Adrenal gland (tissue), 5 donors: ENCODE measurements around the gene PFN1.

Experiments used
- POLR2A ChIP-seq, 2 donors: fragments of 450-650 bp; IDR thresholded peaks; one replicate each; pipeline ENCODE4 v1.6.1; 2017; ENCODE audit warnings: antibody characterized with exemption in 2 of 2, mild to moderate bottlenecking in 2 of 2, moderate library complexity in 1 of 2
- TF ChIP-seq, protein P1 (sequence below), 6 experiments: fragments of 450-650 bp in 4 of 6; fragments of 200-600 bp in 2 of 6; sonication (generic) in 1 of 6; IDR thresholded peaks; 1 replicate in 5 of 6; 2 replicates in 1 of 6; pipeline versions ENCODE4 v1.5.1 to v1.8.0; 2016 to 2021; ENCODE audit warnings: antibody characterized with exemption in 6 of 6, mild to moderate bottlenecking in 2 of 6, moderate library complexity in 1 of 6
- donor health status: DM: no; HTN: no; CAD: no.

GRCh38 chr17:4920351-4921048 lies 27.8 kb downstream of the PFN1 start:
- TF ChIP-seq, protein P1, sequence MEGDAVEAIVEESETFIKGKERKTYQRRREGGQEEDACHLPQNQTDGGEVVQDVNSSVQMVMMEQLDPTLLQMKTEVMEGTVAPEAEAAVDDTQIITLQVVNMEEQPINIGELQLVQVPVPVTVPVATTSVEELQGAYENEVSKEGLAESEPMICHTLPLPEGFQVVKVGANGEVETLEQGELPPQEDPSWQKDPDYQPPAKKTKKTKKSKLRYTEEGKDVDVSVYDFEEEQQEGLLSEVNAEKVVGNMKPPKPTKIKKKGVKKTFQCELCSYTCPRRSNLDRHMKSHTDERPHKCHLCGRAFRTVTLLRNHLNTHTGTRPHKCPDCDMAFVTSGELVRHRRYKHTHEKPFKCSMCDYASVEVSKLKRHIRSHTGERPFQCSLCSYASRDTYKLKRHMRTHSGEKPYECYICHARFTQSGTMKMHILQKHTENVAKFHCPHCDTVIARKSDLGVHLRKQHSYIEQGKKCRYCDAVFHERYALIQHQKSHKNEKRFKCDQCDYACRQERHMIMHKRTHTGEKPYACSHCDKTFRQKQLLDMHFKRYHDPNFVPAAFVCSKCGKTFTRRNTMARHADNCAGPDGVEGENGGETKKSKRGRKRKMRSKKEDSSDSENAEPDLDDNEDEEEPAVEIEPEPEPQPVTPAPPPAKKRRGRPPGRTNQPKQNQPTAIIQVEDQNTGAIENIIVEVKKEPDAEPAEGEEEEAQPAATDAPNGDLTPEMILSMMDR (IDR thresholded peaks at IDR 0.05) = no peak
- no peak for TF ChIP-seq POLR2A (IDR thresholded peaks at IDR 0.05)
